ENCODE measurements around the gene RPH3AL.

RPH3AL gene

GRCh38 chr17:351875-352420, 659 bp downstream of the RPH3AL start:
- peaks cover 14 to 18% of the 10 kb centered on the region in 2 donors for H3K27me3 Mint-ChIP-seq
- ATAC-seq (replicated peaks) (no peak), DNase-seq (no peak)
- H3K27ac Mint-ChIP-seq, result no peak overlapping the region
- H3K4me1 Mint-ChIP-seq, result no peaks in the 10 kb centered on the region
- H3K4me3 Mint-ChIP-seq, result no peak overlapping the region
- H3K9me3 Mint-ChIP-seq, result no peaks in the 10 kb centered on the region
- H3K36me3 Mint-ChIP-seq, result peaks cover 0 to 2% of the 10 kb centered on the region in 2 donors

GRCh38 chr17:351449-351738, 1.2 kb downstream of the RPH3AL start:
- no peaks in the 10 kb centered on the region for H3K4me1 Mint-ChIP-seq

GRCh38 chr17:350706-351448, 1.7 kb downstream of the RPH3AL start:
- ATAC-seq (replicated peaks), result no peak
- Mint-ChIP-seq H3K4me3 (no peak overlapping the region), H3K27me3 (peaks cover 14 to 18% of the 10 kb centered on the region in 2 donors), H3K36me3 (peaks cover 0 to 2% of the 10 kb centered on the region in 2 donors), H3K9me3 (no peaks in the 10 kb centered on the region), H3K27ac (no peak overlapping the region), H3K4me1 (no peaks in the 10 kb centered on the region)
- DNase-seq, result no peak

More at GRCh38 chr17:351449-351738, 1.2 kb downstream of the RPH3AL start:
- no peak for ATAC-seq (replicated peaks)
- peaks cover 0 to 2% of the 10 kb centered on the region in 2 donors for H3K36me3 Mint-ChIP-seq
- H3K27me3 Mint-ChIP-seq, result peaks cover 14 to 18% of the 10 kb centered on the region in 2 donors
- H3K27ac Mint-ChIP-seq, result no peak overlapping the region
- DNase-seq, result no peak
- no peak overlapping the region for H3K4me3 Mint-ChIP-seq
- H3K9me3 Mint-ChIP-seq, result no peaks in the 10 kb centered on the region

DNA sequence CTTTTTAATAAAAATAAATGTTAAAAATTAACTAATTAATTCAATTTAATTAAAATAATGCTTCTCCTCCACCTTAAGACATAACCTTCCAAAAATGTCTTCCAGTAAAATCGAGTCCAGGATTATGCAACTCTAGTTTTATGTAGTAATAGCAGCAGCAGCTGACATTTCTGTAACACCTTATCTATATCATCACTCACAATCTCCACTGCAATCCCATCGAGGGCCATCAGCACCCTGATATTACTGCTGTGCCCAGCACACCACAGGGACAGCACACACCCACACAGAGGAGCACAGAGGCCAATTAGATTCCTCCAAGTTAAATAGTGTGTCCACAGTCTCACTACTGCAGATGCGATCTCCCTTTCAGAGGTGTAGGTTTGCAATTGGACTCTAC, 2.9 kb downstream of the RPH3AL start:
- no peak overlapping the region for H3K4me3 Mint-ChIP-seq
- H3K27ac Mint-ChIP-seq, result no peak overlapping the region
- no peaks in the 10 kb centered on the region for H3K9me3 Mint-ChIP-seq
- ATAC-seq (replicated peaks), result no peak
- H3K27me3 Mint-ChIP-seq, result peaks cover 14 to 18% of the 10 kb centered on the region in 2 donors
- peaks cover 0 to 2% of the 10 kb centered on the region in 2 donors for H3K36me3 Mint-ChIP-seq
- H3K4me1 Mint-ChIP-seq, result no peaks in the 10 kb centered on the region
- DNase-seq, result no peak

DNA sequence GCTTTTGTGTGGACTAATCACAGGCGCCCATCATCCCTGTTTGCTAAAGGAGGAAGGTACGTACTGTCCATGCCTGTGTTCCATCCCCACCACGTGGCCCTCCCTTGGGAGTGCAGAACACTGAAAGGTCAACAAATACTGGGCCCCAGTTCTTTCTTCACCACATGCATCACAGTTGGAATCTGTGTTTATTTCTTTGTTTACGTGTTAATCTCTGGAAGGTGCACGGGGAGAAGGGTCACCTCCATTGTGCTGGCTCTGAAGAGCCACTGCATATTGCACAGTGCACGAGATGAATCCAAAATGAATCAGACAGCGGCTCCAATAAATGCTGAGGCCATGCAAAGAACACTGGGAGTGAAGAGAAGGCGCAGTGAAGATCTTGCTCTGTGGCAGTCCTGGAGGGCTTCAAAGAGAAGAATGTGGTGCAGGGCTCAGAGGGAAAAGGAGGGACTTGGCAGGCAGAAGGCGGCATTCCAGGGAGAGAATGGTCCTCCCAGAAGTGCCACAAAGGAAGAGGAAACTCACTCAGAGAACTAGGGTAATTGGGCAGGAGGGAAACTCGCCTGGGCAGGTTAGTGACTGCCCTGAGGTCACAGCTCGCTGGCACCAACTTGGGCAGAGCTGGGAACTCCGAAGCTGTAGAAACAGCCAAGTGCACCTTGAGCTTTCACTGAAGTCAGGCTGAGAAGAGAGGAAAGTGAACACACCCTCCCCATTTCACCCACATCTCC, 3.7 kb downstream of the RPH3AL start:
- H3K4me3 Mint-ChIP-seq, result no peak overlapping the region
- no peaks in the 10 kb centered on the region for H3K4me1 Mint-ChIP-seq
- peaks cover 8% of the 10 kb centered on the region in 2 donors for H3K9me3 Mint-ChIP-seq
- peaks cover 3% of the 10 kb centered on the region in 2 donors for H3K36me3 Mint-ChIP-seq
- DNase-seq (no peak), ATAC-seq (replicated peaks) (no peak)
- H3K27ac Mint-ChIP-seq, result no peak overlapping the region
- peaks cover 21 to 25% of the 10 kb centered on the region in 2 donors for H3K27me3 Mint-ChIP-seq

DNA sequence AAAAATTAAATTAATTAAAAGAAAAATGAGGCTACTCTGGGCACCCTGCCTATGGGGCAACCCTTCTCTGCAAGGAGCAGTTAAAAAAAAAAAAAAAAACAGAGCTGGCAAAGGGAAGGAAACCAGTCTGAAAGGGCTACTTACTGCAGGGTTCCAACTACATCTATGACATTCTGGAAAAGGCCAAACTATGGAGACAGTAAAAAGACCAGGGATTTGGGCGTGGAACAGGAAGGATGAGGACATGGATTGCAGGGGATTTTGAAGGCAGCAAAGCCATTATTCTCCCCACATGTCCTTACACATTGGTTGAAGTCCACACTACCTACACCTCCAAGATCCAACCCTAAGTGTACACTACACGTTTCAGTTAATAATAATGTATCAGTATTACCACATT, 4.6 kb downstream of the RPH3AL start:
- ATAC-seq (replicated peaks), result no peak
- Mint-ChIP-seq H3K27me3 (peaks cover 23 to 25% of the 10 kb centered on the region in 2 donors), H3K36me3 (peaks cover 3% of the 10 kb centered on the region in 2 donors), H3K9me3 (peaks cover 9 to 10% of the 10 kb centered on the region in 2 donors), H3K4me3 (no peak overlapping the region), H3K27ac (no peak overlapping the region), H3K4me1 (no peaks in the 10 kb centered on the region)
- DNase-seq, result no peak

DNA sequence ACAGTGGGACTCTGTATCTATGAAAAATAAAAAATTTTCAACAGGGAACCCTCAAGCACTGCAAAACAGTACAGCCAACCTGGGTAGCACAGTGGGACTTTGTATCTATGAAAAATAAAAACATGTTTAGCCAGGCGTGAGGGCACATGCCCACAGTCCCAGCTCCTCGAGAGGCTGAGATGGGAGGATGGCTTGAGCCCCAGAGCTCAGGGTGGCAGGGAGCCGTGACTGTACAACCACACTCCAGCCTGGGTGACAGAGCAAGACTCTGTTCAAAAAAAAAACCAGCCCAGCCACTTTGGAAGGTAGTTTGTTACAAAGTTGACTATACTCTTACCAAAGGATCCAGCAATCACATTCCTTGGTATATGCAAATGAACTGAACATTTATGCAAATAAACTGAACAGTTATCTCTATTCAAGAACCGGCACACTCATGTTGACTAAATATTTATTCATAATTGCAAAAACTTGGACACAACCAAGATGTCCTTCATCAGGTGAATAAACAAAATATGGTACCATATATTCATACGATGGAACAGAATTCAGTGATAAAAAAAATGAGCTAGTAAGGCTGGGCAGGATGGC, 5.2 kb downstream of the RPH3AL start:
- Mint-ChIP-seq H3K9me3 (peaks cover 9 to 10% of the 10 kb centered on the region in 2 donors), H3K4me1 (no peaks in the 10 kb centered on the region), H3K27ac (no peak overlapping the region), H3K4me3 (no peak overlapping the region), H3K36me3 (peaks cover 3% of the 10 kb centered on the region in 2 donors), H3K27me3 (peaks cover 23 to 24% of the 10 kb centered on the region in 2 donors)
- DNase-seq, result no peak
- ATAC-seq (replicated peaks), result no peak

- DNase-seq (no peak), ATAC-seq (replicated peaks) (no peak)
- Mint-ChIP-seq H3K9me3 (peaks cover 9 to 10% of the 10 kb centered on the region in 2 donors), H3K4me3 (no peak overlapping the region), H3K4me1 (no peaks in the 10 kb centered on the region), H3K27me3 (peaks cover 13 to 14% of the 10 kb centered on the region in 2 donors), H3K36me3 (peaks cover 3% of the 10 kb centered on the region in 2 donors), H3K27ac (no peak overlapping the region)
These were observed 6.4 kb downstream of the RPH3AL start for GRCh38 chr17:345992-346785.

DNA sequence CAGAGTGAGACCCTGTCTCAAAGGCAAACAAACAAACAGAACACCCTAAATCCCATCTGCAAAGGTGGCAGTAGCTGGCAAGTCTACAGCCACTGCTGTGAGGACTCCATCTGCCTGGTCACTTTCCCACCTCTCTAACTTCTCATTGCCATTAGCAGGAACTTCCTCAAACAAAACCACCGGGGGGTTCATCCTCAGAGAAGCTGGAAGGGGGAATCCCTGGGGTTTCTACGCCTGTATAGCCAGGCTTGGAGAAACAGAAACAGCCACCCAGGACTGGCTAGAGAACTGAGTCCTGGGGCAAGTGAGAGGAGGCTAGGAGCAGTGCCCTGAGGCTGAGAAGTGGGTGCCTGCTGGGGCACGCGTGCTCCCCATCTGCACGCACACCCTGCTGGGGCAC, 7.3 kb downstream of the RPH3AL start:
- ATAC-seq (replicated peaks) (peak in 1 of 2 donors; percentile 36), DNase-seq (no peak)
- Mint-ChIP-seq H3K27ac (no peak overlapping the region), H3K36me3 (peaks cover 1 to 3% of the 10 kb centered on the region in 2 donors), H3K27me3 (peaks cover 12 to 13% of the 10 kb centered on the region in 2 donors), H3K4me3 (no peak overlapping the region), H3K4me1 (no peaks in the 10 kb centered on the region), H3K9me3 (peaks cover 9 to 10% of the 10 kb centered on the region in 2 donors)

GRCh38 chr17:343875-344752, 8.5 kb downstream of the RPH3AL start:
- Mint-ChIP-seq H3K4me3 (no peak overlapping the region), H3K4me1 (no peaks in the 10 kb centered on the region), H3K36me3 (peaks cover 1 to 3% of the 10 kb centered on the region in 2 donors), H3K27me3 (peaks cover 12 to 13% of the 10 kb centered on the region in 2 donors), H3K9me3 (peaks cover 9 to 10% of the 10 kb centered on the region in 2 donors), H3K27ac (no peak overlapping the region)
- no peak for ATAC-seq (replicated peaks)
- DNase-seq, result no peak

- Mint-ChIP-seq H3K4me1 (no peaks in the 10 kb centered on the region), H3K9me3 (peaks cover 9 to 10% of the 10 kb centered on the region in 2 donors), H3K4me3 (no peak overlapping the region), H3K36me3 (peaks cover 1 to 3% of the 10 kb centered on the region in 2 donors), H3K27me3 (peaks cover 12 to 13% of the 10 kb centered on the region in 2 donors), H3K27ac (no peak overlapping the region)
- DNase-seq (no peak), ATAC-seq (replicated peaks) (no peak)
These were observed 9.4 kb downstream of the RPH3AL start for GRCh38 chr17:343211-343610.

DNA sequence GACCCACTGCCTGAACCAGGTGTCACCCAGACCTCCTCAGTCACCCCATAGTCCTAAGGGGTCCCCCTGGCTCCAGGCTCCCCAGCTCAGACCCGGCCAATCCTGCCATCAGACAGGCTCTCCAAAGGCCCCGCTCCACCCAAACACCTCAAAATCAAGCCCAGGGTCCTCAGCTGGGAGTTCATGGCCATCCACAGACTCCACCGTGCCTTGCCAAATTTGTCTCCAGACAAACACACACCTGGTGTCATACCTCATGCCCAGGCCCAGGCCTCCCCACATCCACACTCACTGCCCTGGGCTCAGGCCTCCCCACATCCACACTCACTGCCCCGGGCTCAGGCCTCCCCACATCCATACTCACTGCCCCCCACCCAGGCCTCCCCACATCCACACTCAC, 12.5 kb downstream of the RPH3AL start:
- Mint-ChIP-seq H3K9me3 (peaks cover 9 to 10% of the 10 kb centered on the region in 2 donors), H3K27me3 (peaks cover 39 to 41% of the 10 kb centered on the region in 2 donors), H3K36me3 (peaks cover 1 to 3% of the 10 kb centered on the region in 2 donors), H3K4me3 (no peak overlapping the region), H3K4me1 (peaks cover 4 to 7% of the 10 kb centered on the region in 2 donors), H3K27ac (no peak overlapping the region)
- ATAC-seq (replicated peaks) (no peak), DNase-seq (no peak)

All from stimulated activated naive B cell treated with anti-CD40 and anti-IgM and Interleukin-4, amounts not matched to agents 10 μg/mL and 1 μg/mL and 100 μg/mL, for 72 hours (primary cell).